ENCODE data around the gene IER5L. TPM values are rescaled to one million over a fixed set of nuclear protein-coding genes. Genes with fewer than 3 reads are reported as not detected.

IER5L gene
- total and polyA plus RNA-seq, 9 of the 15 experiments (the other 6 are each of a cell fraction or from before 2014, with no cell fraction given), result 0.14 to 11.9 (median 0.52) TPM

DNA sequence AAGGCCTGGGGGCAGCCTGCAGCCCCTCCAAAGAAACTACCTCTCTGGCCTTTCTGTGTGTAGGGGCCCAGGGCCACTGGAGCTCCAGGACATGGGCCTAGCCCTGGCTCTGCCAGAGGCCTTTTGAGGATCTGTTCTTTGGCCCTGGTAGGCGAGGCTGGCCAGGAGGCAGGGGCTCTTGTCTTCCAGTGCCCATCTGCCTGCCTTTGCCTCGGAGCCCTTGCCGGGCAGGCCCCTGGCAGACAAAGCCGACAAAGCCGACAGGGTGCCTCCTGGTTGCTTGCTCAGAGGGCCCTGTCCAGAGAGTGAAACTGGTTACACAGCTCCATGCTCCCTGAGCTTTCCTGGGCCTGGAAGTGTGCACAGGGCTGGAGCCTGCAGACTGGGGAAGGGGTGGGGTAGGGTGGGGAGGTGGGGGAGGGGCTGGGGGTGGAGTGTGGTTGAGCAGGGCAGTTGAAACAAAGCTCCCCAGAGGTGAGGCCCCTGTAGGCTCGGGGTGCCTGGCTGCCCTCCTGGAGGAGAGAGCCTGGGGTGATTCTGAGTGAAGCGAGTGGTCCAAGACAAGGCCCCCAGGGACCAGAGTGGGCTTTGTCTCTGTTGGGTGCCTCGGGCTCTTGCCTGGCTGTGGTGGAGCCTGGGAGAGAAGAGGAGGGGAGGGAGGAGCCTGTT is 37.5 kb downstream of the IER5L start:
- ATAC-seq, result peak; percentile 49
- FAIRE-seq, result no peak
- TF ChIP-seq FOXM1 (IDR thresholded peaks at IDR 0.05; ENCODE audit: low read depth) (no peak), FOXM1 (CRISPR knock-in tag; IDR thresholded peaks at IDR 0.05; ENCODE audit: low read depth) (0 out of 2 replicates have a peak, but pooled peaks have one; percentile 37), L3MBTL2 (IDR thresholded peaks at IDR 0.05) (peak; percentile 17; the same call in 1 of the 2 replicates), NR2C2 (CRISPR knock-in tag; IDR thresholded peaks at IDR 0.05) (no peak), NR2C2 (tag; IDR thresholded peaks at IDR 0.05) (peak; percentile 1; the same call in 1 of the 2 replicates), ZNF589 (CRISPR knock-in tag; IDR thresholded peaks at IDR 0.05; ENCODE audit: low read depth) (peak; percentile 38; the same call in 1 of the 2 replicates), POLR2G (IDR thresholded peaks at IDR 0.05; ENCODE audit: low read depth, low read length) (peak; percentile 67), ATF1 (CRISPR knock-in tag; IDR thresholded peaks at IDR 0.05) (no peak), ATF1 (tag; IDR thresholded peaks at IDR 0.05) (0 out of 2 replicates have a peak, but pooled peaks have one; percentile 0), CAMTA2 (CRISPR knock-in tag; conservative IDR thresholded peaks at IDR 0.05) (0 out of 2 replicates have a peak, but pooled peaks have one; percentile 30), ZNF584 (CRISPR knock-in tag; IDR thresholded peaks at IDR 0.05; ENCODE audit: low read depth) (0 out of 2 replicates have a peak, but pooled peaks have one; percentile 0), MTA3 (IDR thresholded peaks at IDR 0.05; ENCODE audit: borderline replicate concordance) (peak; percentile 5; the same call in 1 of the 2 replicates), OTX1 (CRISPR knock-in tag; IDR thresholded peaks at IDR 0.05) (no peak)
- TF ChIP-seq, protein P1, sequence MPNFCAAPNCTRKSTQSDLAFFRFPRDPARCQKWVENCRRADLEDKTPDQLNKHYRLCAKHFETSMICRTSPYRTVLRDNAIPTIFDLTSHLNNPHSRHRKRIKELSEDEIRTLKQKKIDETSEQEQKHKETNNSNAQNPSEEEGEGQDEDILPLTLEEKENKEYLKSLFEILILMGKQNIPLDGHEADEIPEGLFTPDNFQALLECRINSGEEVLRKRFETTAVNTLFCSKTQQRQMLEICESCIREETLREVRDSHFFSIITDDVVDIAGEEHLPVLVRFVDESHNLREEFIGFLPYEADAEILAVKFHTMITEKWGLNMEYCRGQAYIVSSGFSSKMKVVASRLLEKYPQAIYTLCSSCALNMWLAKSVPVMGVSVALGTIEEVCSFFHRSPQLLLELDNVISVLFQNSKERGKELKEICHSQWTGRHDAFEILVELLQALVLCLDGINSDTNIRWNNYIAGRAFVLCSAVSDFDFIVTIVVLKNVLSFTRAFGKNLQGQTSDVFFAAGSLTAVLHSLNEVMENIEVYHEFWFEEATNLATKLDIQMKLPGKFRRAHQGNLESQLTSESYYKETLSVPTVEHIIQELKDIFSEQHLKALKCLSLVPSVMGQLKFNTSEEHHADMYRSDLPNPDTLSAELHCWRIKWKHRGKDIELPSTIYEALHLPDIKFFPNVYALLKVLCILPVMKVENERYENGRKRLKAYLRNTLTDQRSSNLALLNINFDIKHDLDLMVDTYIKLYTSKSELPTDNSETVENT (CRISPR knock-in tag; IDR thresholded peaks at IDR 0.05), result no peak
- TF ChIP-seq, protein P2, sequence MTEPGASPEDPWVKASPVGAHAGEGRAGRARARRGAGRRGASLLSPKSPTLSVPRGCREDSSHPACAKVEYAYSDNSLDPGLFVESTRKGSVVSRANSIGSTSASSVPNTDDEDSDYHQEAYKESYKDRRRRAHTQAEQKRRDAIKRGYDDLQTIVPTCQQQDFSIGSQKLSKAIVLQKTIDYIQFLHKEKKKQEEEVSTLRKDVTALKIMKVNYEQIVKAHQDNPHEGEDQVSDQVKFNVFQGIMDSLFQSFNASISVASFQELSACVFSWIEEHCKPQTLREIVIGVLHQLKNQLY (CRISPR knock-in tag; conservative IDR thresholded peaks at IDR 0.05), result no peak
- TF ChIP-seq, protein P3, sequence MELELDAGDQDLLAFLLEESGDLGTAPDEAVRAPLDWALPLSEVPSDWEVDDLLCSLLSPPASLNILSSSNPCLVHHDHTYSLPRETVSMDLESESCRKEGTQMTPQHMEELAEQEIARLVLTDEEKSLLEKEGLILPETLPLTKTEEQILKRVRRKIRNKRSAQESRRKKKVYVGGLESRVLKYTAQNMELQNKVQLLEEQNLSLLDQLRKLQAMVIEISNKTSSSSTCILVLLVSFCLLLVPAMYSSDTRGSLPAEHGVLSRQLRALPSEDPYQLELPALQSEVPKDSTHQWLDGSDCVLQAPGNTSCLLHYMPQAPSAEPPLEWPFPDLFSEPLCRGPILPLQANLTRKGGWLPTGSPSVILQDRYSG (tag; conservative IDR thresholded peaks at IDR 0.05; ENCODE audit: low read depth), result 0 out of 2 replicates have a peak, but pooled peaks have one; percentile 5

More for the DNA sequence above, 37.5 kb downstream of the IER5L start:
- H3K4me2 ChIP-seq (ENCODE audit: insufficient read depth, low read length), result peak overlapping the region; percentile 71
- in situ Hi-C loops (cut with MboI) (no loop called here), intact Hi-C loops (cut with micrococcal nuclease) (loop anchor here (2.0 kb wide), 1 partner anchor 34 kb away; no protein-coding TSS in a partner anchor)
- peaks cover 30 to 51% of the 10 kb centered on the region in 2 experiments for H3K4me1 ChIP-seq (replicated peaks in 1 of 2; ENCODE audit: control insufficient read depth in 2 of 2, insufficient read depth in 2 of 2, low read length in 2 of 2)
- no peaks in the 10 kb centered on the region for H3K9me3 ChIP-seq (replicated peaks; ENCODE audit: control insufficient read depth, insufficient read depth, low read depth, low read length)
- H3K4me3 ChIP-seq, result peak overlapping the region; percentile 27
- peak; percentile 57 to 75 (median 68) for DNase-seq (ENCODE audit: extremely low read depth in 1 of 4, low spot score in 3 of 4)
- peaks cover 63% of the 10 kb centered on the region; the same call in 2 of the 3 replicates for H3K36me3 ChIP-seq (ENCODE audit: control insufficient read depth, insufficient read depth, low read length)
- H3K79me2 ChIP-seq (ENCODE audit: control insufficient read depth, insufficient read depth, low read length), result peaks cover 17% of the 10 kb centered on the region
- CTCF ChIA-PET (ENCODE audit: low intra/inter-chr PET ratio), result interaction anchor here (1.5 to 4.5 kb wide), 2 partner anchors 34 to 470 kb away, joined by 6 to 53 read pairs; no protein-coding TSS in a partner anchor
- H3K27me3 ChIP-seq (ENCODE audit: control insufficient read depth in 2 of 2, insufficient read depth in 2 of 2, low read length in 2 of 2), result no peaks in the 10 kb centered on the region
- H2AFZ ChIP-seq (ENCODE audit: low read depth, low read length), result peak overlapping the region; percentile 85
- H4K20me1 ChIP-seq (replicated peaks; ENCODE audit: control insufficient read depth, insufficient read depth, low read length), result no peaks in the 10 kb centered on the region
- POLR2A ChIA-PET, result interaction anchor here (0.7 to 2.5 kb wide), 8 partner anchors 9 to 607 kb away, joined by 3 to 18 read pairs (median 4); partner anchors contain the start of gene NTMT1
- peak overlapping the region; percentile 93 for H3K27ac ChIP-seq (ENCODE audit: extremely low read depth, low read depth, low read length)
- H3K9ac ChIP-seq (ENCODE audit: insufficient read depth in 1 of 2, low read depth in 2 of 2, low read length in 2 of 2), result peak overlapping the region; percentile 83 to 97
- BruUV-seq (replicated peaks), result TSS peak; percentile 77
- WGBS (ENCODE audit: insufficient coverage, low coverage, missing lambda C conversion rate), result 55% methylated on average over 5 of the region's 8 CpGs
- no peaks in the 10 kb centered on the region for H3K9me1 ChIP-seq (ENCODE audit: control insufficient read depth, insufficient read depth, low read length)

All from K562 (cell line).